GM19025 (cell line): ENCODE data around the gene FAM120A.

ENCODE experiments used
- ATAC-seq: cut with Tn5 transposase; IDR thresholded peaks from one replicate; pipeline ENCODE4 v1.9.1; 2021; ENCODE audit warnings: mild to moderate bottlenecking, low read depth, moderate library complexity; ENCODE audit not compliant: unreplicated experiment

The FAM120A gene

GRCh38 chr9:93589688-93590087 lies 138.2 kb downstream of the FAM120A start:
- ATAC-seq, result no peak

DNA sequence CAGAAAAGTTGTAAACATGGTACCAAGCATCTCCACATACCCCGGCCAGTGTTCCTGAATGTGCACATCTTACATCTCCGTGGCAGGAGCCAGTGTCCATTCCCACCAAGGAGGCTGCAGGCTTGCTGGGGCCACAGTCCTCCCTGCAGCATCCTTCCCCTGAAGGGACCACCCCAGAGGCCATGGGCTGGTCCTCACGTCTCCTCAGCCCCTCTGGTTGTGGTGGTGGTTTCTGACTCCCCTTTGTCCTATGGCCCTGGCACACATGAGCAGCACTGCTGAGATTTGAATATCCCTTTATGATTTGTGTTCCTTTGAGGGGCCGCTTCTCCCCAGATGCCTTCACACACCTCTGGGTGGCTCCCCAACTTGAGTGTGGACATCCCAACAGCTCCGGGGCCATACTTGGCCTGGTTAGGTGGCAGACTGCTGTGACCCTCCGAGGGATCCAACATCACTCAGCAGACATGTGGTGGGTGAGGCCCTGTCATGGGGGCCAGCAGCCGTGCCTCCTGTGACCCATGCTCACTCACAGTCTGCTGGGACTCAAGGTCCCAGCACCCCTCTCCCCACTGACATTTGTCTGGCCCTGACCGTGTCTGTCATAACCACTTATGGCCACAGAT lies 139.2 kb downstream of the FAM120A start:
- ATAC-seq, result no peak

GRCh38 chr9:93591301-93592007 lies 140.0 kb downstream of the FAM120A start:
- ATAC-seq, result no peak

- no peak for ATAC-seq
Measured at GRCh38 chr9:93592008-93592642, 140.6 kb downstream of the FAM120A start.

DNA sequence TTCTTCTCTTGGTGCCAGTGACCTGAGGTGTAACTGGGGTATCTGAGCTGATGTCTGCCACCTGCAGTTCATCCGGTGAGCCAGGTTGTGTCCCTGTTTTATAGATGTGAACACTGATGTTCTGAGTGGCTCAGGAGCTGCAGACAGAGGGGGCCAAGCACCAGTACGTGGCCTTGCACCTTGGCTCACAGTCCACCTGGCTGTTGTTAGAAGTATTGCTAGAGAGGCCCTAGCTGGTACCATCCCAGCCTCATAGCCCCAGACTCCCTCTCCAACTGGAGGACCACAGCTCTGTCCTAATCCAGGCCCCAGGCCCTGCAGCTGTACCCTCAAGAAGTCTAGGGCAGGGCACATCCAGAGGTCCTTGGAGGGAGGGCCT lies 141.1 kb downstream of the FAM120A start:
- no peak for ATAC-seq

DNA sequence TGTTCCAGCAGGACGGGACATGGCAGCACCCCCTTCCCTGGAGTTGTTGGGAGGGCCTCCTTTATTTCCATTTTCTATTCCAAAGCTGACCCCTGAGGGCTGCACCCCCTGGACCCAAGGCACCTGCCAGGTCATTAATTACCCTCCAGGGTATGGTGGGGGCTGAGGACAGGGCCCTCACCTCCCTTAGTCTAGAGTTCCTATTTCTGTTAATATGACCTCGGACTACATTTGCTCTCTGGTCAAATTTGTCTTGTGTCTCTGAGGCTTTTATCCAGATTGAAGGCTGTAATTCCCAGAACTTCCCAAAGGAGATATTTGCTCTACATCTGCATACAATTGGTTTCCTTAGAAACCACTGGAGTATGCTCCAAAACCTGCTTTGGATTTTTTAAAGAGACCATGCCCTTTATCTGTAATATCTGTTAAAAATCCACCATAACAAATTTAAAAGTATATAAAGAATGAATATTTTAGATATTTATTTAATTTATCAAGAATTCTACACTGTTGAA lies 141.7 kb downstream of the FAM120A start:
- ATAC-seq, result no peak

DNA sequence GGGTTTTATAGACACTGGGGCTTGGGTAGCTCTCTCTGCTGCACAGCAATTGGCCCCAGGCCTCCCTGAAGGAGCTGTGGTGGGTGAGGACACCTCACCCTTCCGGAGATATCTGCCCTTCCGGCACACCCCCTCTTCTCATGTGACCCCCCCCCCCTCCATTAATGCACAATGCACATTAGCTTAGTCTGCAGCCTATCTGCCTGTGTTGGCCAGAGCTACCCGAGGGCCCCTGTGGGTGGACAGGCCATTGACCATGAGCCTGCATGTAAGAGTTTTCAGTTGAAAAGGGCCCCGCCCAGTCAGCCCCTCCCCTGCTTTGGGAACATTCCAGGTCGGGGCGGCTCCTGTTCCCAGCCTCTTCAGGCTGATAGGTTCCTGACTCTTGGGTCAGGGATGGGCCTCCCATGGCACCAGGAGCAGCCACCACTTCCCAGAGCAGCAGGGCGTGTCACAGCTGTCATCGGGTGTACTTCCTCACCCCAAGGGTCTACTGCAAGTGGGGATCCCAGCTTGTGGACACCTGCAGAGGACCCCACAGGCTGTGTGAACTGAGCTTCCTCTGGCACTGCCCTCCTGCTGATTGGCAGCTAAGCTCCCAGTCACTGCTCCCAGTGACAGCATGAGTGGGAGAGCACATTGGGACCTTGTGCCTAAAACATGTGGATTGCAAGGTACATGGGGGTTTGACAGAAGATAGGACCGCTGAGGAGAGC lies 142.7 kb downstream of the FAM120A start:
- no peak for ATAC-seq

DNA sequence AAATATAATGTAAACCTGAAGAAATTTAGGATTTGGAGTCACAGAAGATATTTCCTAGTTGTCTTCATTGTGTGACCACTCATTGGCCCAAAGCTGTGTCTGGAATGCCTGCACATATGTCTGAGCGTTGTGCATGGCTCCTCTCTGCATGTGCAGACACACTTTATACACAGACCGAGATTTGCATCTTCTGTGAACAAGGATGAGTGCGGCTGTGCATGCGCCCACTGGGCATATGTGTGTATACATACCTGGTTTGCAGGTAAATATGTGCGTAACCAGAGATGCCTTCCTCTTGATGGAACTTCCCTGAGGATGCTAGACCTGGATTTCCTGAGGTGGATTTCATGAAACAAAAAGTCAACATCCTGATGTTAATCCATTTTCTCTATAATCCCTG lies 144.0 kb downstream of the FAM120A start:
- no peak for ATAC-seq

DNA sequence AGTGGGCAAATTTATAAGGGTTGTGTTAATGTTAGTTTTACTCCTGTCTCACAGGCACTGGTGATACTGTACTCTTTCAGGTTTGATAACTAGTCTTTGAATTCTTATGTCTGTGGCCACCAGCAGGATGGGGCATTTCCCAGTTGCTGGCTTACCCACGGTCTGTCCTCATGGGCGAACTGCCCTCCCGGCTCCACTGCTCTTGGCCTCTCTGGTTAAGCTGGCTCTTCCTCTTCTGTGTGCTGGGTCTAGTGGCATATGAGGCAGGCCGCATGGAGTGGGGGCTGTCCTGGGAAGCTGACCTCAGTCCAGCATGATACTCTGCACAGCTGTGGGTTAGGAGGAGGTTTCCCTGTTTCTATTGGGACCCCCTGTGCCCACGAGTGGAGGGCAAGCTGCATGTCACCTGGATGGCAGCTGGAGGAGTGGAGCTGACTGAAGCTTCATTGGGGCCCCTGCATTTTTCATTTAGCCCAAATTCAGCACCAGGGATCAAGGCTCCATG lies 144.4 kb downstream of the FAM120A start:
- ATAC-seq, result no peak

- ATAC-seq, result no peak
Measured at GRCh38 chr9:93596399-93596798, 144.9 kb downstream of the FAM120A start.

DNA sequence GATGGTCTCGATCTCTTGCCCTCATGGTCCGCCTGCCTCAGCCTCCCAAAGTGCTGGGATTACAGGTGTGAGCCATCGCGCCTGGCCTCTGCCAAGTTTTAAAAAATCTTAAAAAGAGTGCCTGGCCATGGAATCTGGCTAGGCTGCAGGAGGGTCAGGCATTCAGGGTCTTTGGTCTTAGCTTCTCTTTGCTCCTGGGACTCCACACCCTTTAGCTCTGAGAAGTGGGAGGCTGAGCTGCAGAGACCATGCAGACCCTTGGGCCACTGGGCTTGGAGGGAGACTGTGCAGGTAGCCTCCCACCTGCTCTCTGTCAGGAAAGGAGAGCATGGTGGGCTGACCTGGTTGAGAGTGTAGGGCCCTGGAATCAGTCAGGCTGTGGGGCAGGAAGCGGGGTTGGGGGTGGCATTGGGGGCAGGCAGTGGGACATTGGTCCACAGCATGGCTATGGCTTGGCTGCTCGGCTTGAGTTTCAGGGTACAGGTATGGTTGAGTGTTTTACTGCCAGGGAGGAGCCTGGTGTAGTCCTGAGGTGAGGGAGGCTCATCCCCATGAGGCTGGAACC lies 145.7 kb downstream of the FAM120A start:
- no peak for ATAC-seq

DNA sequence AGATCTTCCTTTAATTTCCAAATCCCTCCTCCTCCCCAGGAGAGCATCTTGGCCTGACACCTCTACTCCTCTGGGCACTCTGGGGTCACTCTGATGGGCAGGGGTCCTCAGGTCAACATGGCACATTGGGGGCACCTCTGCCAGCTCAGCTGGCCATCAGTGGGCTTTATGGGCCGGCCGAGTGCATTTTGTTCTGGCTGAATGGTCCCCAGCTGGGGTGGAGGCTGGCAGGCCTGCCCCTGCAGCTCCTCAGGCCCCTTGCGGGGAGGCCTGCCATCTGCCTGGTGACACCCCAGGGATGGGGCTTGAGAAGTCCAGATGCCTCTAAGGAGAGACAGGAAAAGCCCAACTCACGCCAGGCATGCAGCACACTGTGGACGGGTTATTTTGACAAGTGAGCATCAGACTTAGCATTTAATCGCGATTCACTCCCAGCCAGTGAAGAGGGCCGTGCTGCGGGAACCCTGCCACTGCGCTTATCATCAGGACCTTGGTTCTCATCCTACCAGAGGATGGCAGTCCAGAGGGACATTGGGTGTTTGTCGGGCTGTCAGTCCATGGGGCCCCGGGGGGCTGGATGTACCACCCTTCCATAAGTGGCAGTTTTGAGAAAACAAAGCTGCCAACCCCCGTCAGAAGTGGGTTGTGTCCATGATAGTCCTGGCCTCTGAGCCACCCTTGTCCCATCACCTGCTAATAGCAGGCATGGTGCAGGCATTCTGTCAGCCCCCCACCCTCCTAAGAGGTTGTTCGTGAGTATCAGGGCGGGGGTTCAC lies 146.6 kb downstream of the FAM120A start:
- no peak for ATAC-seq

- no peak for ATAC-seq
Measured at GRCh38 chr9:93598647-93599241, 147.3 kb downstream of the FAM120A start.

DNA sequence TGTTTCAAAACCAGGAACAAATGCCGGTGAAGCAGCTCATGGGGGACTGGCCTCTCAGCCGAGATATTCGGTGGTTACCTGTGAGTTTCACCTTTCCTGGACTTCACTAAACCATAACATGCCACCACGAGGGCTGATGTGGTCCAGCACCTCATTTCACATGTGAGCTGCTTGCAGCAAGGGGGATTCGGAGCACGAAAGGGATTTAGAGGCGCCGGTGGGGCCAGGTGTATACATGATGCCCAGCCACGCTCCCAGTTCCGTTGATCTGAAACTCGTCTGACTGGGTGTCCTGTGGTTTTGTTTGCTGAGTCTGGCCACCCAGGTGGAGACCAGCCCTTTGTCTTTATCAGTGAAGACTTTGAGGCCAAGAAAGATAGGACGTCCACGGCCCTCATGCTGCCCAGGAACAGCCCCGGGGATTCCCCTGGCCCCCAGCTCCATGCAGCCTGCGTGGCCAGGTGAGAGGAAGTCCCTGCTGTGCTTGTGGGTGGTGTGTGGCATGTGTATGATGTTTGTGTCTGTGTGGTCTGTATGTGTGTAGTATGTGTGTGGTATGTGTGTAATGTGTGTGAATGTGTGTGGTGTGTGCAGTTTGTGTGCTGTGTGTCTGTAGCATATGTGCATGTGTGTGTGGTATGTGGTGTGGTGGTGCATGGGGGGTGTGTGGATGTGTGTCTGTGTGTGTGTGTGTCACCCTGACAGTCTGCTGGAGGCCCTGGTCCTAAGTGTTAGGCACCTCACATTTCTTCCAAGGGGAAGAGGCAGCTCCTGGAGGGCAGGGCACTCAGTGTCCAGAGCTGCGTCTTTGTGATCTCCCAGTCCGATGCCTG lies 148.3 kb downstream of the FAM120A start:
- no peak for ATAC-seq

- no peak for ATAC-seq
Measured at GRCh38 chr9:93600504-93600903, 149.0 kb downstream of the FAM120A start.

DNA sequence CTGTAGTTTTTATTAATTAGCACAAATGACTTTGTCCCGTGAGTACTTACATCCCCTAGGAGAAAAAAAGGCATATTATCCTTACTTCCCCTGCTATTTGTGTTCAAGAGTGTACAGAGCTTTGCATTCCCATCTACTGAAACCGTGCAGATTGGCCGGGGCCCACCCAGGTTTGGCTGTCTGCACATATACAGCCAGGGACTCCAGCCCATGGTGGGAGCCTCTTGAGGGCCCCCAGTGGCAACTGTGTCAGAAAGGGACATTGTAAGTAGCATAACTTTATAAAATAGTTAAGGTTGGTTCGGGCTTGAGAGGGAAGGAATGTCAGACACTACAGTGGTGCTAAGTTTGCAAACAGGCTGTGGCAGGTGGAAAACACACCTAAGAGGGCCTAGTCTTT lies 149.6 kb downstream of the FAM120A start:
- no peak for ATAC-seq

DNA sequence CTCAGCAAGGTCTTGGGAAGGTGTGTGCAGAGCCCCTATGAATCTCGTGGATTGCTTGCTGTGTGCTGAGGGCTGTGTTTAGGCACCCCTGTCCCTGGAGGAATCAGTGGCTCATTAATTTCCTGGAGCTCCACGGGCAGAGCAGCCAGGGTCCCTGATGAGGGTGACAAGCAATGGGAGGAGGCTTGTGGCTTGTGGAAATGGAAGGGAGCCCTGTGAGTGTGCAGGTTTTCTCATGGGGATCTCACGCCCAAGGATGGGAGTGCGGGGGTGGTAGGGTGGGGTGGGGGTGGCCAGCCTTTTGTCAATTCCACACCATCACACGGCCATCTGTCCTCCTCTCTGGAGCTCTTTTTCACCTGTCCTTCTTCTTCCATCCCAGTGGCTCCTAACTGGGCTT lies 150.2 kb downstream of the FAM120A start:
- no peak for ATAC-seq

GRCh38 chr9:93603011-93603410 lies 151.5 kb downstream of the FAM120A start:
- ATAC-seq, result no peak

- ATAC-seq, result no peak
Measured at GRCh38 chr9:93603906-93604326, 152.4 kb downstream of the FAM120A start.
